ENCODE measurements around the gene SFXN4. TPM values are rescaled to one million over a fixed set of nuclear protein-coding genes. Genes with fewer than 3 reads are reported as not detected.
A peak's percentile ranks its signal among the peaks of the same experiment; 100 is the strongest.

The SFXN4 gene
- total and polyA plus RNA-seq, 2 of the 13 experiments (the other 11 are each of a cell fraction or from before 2014, with no cell fraction given): 47.7 to 64.9 TPM

DNA sequence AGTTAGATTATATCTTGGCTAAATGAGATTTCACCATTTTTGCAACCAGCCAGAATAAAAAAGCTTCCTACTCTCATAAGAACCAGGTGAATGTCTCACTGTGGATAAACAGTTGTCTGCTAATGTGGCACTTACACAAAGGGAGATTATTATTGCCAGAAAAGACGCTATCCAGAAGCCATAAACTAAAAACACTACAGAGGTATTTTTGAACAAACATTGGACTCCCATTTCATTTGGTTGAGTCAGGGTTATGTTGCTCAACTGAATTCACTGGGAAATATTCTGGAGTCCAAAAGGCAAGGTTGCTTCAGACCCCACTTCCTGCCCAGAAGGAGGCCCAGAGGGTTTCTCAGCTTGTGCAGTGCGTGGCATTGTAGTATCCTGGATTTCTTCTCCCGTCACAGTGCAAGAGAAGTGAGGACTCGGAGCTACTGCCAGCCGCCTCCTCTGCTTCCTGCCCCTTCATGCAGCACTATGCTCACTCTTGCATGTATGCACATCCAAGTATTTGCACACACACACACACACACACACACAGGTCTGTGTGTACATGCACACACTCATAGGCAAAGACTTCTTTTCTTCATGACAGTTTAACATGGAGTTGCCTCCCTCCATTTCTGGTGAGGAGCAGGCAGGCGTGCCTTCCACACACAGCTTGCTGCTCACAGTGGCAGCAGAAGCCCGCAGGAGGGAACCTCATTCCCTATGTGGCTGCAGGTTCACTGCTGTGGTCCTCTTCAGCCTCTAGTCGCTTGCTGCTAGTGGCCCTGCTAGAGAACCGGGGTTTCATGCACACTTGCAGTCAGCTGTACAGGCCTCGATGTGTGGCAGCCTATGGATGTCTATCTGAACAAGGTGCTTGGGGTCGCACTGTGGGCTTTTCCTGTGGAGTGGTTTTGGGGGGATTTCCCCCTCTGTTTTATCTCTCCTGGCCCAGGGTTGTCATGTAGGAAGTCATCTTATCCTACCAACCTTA, 51.5 kb downstream of the SFXN4 start (continued):
- no peak; the same call in 1 of the 2 replicates for TF ChIP-seq GATA4 (IDR thresholded peaks at IDR 0.05; ENCODE audit: borderline replicate concordance, low read depth)
- no peak for TF ChIP-seq PCBP2 (optimal IDR thresholded peaks at IDR 0.05; ENCODE audit: low read depth, low read length, poor library complexity, severe bottlenecking)
- no peak for TF ChIP-seq KMT2A (CRISPR knock-in tag; IDR thresholded peaks at IDR 0.05)
- TF ChIP-seq JDP2 (CRISPR knock-in tag; IDR thresholded peaks at IDR 0.05; ENCODE audit: borderline replicate concordance): no peak
- no peak for TF ChIP-seq WIZ (CRISPR knock-in tag; IDR thresholded peaks at IDR 0.05)
- TF ChIP-seq ARNTL (CRISPR knock-in tag; IDR thresholded peaks at IDR 0.05): no peak
- TF ChIP-seq THAP9 (CRISPR knock-in tag; IDR thresholded peaks at IDR 0.05; ENCODE audit: borderline replicate concordance): peak; percentile 45; the same call in 1 of the 2 replicates
- no peak for TF ChIP-seq RELA (CRISPR knock-in tag; IDR thresholded peaks at IDR 0.05)
- peak; percentile 23 for TF ChIP-seq YY1 (IDR thresholded peaks at IDR 0.05; ENCODE audit: insufficient read depth, insufficient replicate concordance, low read depth, low read length)
- no peak for TF ChIP-seq E2F5 (CRISPR knock-in tag; conservative IDR thresholded peaks at IDR 0.05)
- no peak for TF ChIP-seq ZNF496 (CRISPR knock-in tag; IDR thresholded peaks at IDR 0.05; ENCODE audit: insufficient replicate concordance)
- TF ChIP-seq NFIC (IDR thresholded peaks at IDR 0.05; ENCODE audit: low read length): peak; percentile 87
- no peak; the same call in 1 of the 2 replicates for TF ChIP-seq HOXD1 (CRISPR knock-in tag; IDR thresholded peaks at IDR 0.05)
- no peak for TF ChIP-seq PLRG1 (conservative IDR thresholded peaks at IDR 0.05)
- TF ChIP-seq CBX2 (IDR thresholded peaks at IDR 0.05; ENCODE audit: low read depth, low read length): no peak
- TF ChIP-seq CBX2 (CRISPR knock-in tag; IDR thresholded peaks at IDR 0.05; ENCODE audit: low read depth): no peak
- no peak for TF ChIP-seq ZBTB42 (CRISPR knock-in tag; IDR thresholded peaks at IDR 0.05)
- TF ChIP-seq ZKSCAN5 (CRISPR knock-in tag; IDR thresholded peaks at IDR 0.05): no peak
- peak; percentile 63; the same call in 1 of the 2 replicates for TF ChIP-seq CBFB (CRISPR knock-in tag; IDR thresholded peaks at IDR 0.05)
- TF ChIP-seq TBX3 (IDR thresholded peaks at IDR 0.05; ENCODE audit: borderline replicate concordance): no peak
- TF ChIP-seq ZBTB10 (CRISPR knock-in tag; IDR thresholded peaks at IDR 0.05; ENCODE audit: borderline replicate concordance): no peak
- peak; percentile 55; the same call in 1 of the 2 replicates for TF ChIP-seq DMAP1 (CRISPR knock-in tag; IDR thresholded peaks at IDR 0.05)
- TF ChIP-seq ZNF263 (CRISPR knock-in tag; IDR thresholded peaks at IDR 0.05): no peak
- TF ChIP-seq KAT8 (CRISPR knock-in tag; IDR thresholded peaks at IDR 0.05): peak; percentile 80
- TF ChIP-seq ZNF720 (CRISPR knock-in tag; IDR thresholded peaks at IDR 0.05): no peak
